Fibroblast of lung (primary cell): ENCODE measurements around the gene OVCA2. TPM values are rescaled to one million over a fixed set of nuclear protein-coding genes. Genes with fewer than 3 reads are reported as not detected.

Experiments
- DNase-seq, 2 donors: peaks; one replicate each; pipeline versions ENCODE4 v3.0.0 to v3.0.0-alpha.2; 2010; ENCODE audit warnings: low read depth in 2 of 2
- H2AFZ ChIP-seq: 2 replicates; pipeline ENCODE4 v1.5.1; 2012; ENCODE audit warnings: low read length, control low read depth, inconsistent platforms
- H3K27ac ChIP-seq: 2 replicates; pipeline ENCODE4 v1.5.1; 2011; ENCODE audit warnings: low read length, control low read depth; ENCODE audit not compliant: insufficient read depth
- H3K27me3 ChIP-seq: 2 replicates; pipeline ENCODE4 v1.5.1; 2011; ENCODE audit warnings: mild to moderate bottlenecking, low read length; ENCODE audit not compliant: control insufficient read depth, insufficient read depth
- H3K36me3 ChIP-seq: 2 replicates; pipeline ENCODE4 v1.5.1; 2011; ENCODE audit warnings: low read length; ENCODE audit not compliant: control insufficient read depth, insufficient read depth
- H3K4me1 ChIP-seq: 2 replicates; pipeline ENCODE4 v1.5.1; 2011; ENCODE audit warnings: low read length; ENCODE audit not compliant: control insufficient read depth, insufficient read depth; ENCODE audit errors: extremely low read depth
- H3K4me2 ChIP-seq: 2 replicates; pipeline ENCODE4 v1.5.1; 2011; ENCODE audit warnings: low read length, control low read depth; ENCODE audit not compliant: insufficient read depth; ENCODE audit errors: extremely low read depth
- H3K4me3 ChIP-seq, 4 experiments: fragments of 200-600 bp in 1 of 4; sonication (generic) in 1 of 4; replicated peaks in 1 of 4; 2 replicates each; pipeline ENCODE4 v1.5.1; 2011 to 2016; ENCODE audit warnings: low read length in 4 of 4, low read depth in 3 of 4, mild to moderate bottlenecking in 3 of 4, control low read depth in 2 of 4, inconsistent platforms in 1 of 4, mixed read lengths in 1 of 4; ENCODE audit not compliant: insufficient read depth in 1 of 4; ENCODE audit errors: control extremely low read depth in 1 of 4
- H3K79me2 ChIP-seq: 2 replicates; pipeline ENCODE4 v1.5.1; 2012; ENCODE audit warnings: mild to moderate bottlenecking, low read length, inconsistent platforms; ENCODE audit not compliant: control insufficient read depth, insufficient read depth
- H3K9ac ChIP-seq: 2 replicates; pipeline ENCODE4 v1.5.1; 2011; ENCODE audit warnings: mild to moderate bottlenecking, low read length, control low read depth; ENCODE audit not compliant: insufficient read depth
- H3K9me3 ChIP-seq: 2 replicates; pipeline ENCODE4 v1.5.1; 2012; ENCODE audit warnings: low read depth, low read length; ENCODE audit not compliant: control insufficient read depth, insufficient read depth
- H4K20me1 ChIP-seq: 2 replicates; pipeline ENCODE4 v1.5.1; 2011; ENCODE audit warnings: low read length; ENCODE audit not compliant: control insufficient read depth, insufficient read depth; ENCODE audit errors: extremely low read depth
- EZH2 ChIP-seq: IDR thresholded peaks from 2 replicates; pipeline ENCODE4 v1.5.1; 2012; ENCODE audit warnings: low read length, control low read depth, mild to moderate bottlenecking; ENCODE audit errors: missing control alignments
- polyA plus RNA-seq, 2 donors: library from polyadenylated mRNA; depleted of rRNA in 1 of 2; stranded (reverse) in 1 of 2; unstranded in 1 of 2; fragments of >200 nt; gene quantifications; 2 replicates each; pipeline ENCODE4 v1.2.1, GENCODE V29; 2011 to 2012; ENCODE audit warnings: missing spikeins in 1 of 2
- total RNA-seq: library from RNA; depleted of rRNA; stranded (reverse); fragments of >200 nt; gene quantifications from 2 replicates; pipeline ENCODE4 v1.2.1, GENCODE V29; 2014
- TF ChIP-seq, protein P1 (sequence below), 2 donors: IDR thresholded peaks in 1 of 2; conservative IDR thresholded peaks in 1 of 2; 1 replicate in 1 of 2; 2 replicates in 1 of 2; pipeline ENCODE4 v1.5.1; 2011 to 2012; ENCODE audit warnings: low read length in 2 of 2, control low read depth in 1 of 2, inconsistent platforms in 1 of 2, low read depth in 1 of 2, mild to moderate bottlenecking in 1 of 2

Gene OVCA2
- total and polyA plus RNA-seq, 2 donors (not counting 1 experiment from before 2014, with no cell fraction given): 27.9 to 40.6 TPM

DNA sequence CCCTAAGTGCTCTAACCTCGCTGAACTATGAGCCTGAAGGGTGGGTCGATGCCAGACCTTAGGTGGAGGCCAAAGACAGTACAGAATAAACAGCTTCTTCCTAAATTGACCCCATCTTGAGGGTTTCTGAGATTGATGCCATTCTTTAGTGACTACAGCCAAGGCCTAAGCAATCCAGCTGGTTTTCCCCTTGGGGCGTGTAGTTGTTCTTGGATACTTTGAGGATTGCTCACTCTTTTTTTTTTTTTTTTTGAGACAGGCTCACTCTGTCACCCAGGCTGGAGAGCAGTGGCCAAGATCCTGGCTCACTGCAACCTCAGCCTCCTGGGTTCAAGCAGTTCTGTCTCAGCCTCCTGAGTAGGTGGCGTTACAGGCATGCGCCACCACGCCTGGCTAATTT is 2.0 kb downstream of the OVCA2 start:
- H3K4me3 ChIP-seq: peak overlapping the region in 1 of 4 experiments; percentile 17
- peaks cover 16% of the 10 kb centered on the region for H3K4me1 ChIP-seq
- no peaks in the 10 kb centered on the region for H4K20me1 ChIP-seq
- H3K27me3 ChIP-seq: no peaks in the 10 kb centered on the region
- H3K4me2 ChIP-seq: no peak overlapping the region
- TF ChIP-seq, protein P1, sequence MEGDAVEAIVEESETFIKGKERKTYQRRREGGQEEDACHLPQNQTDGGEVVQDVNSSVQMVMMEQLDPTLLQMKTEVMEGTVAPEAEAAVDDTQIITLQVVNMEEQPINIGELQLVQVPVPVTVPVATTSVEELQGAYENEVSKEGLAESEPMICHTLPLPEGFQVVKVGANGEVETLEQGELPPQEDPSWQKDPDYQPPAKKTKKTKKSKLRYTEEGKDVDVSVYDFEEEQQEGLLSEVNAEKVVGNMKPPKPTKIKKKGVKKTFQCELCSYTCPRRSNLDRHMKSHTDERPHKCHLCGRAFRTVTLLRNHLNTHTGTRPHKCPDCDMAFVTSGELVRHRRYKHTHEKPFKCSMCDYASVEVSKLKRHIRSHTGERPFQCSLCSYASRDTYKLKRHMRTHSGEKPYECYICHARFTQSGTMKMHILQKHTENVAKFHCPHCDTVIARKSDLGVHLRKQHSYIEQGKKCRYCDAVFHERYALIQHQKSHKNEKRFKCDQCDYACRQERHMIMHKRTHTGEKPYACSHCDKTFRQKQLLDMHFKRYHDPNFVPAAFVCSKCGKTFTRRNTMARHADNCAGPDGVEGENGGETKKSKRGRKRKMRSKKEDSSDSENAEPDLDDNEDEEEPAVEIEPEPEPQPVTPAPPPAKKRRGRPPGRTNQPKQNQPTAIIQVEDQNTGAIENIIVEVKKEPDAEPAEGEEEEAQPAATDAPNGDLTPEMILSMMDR (conservative IDR thresholded peaks at IDR 0.05 in 1 of 2, IDR thresholded peaks at IDR 0.05 in 1 of 2; ENCODE audit: low read depth in 1 of 2, low read length in 2 of 2): no peak
- no peak for TF ChIP-seq EZH2
- H3K79me2 ChIP-seq: peaks cover 15% of the 10 kb centered on the region
- peaks cover 9% of the 10 kb centered on the region for H3K36me3 ChIP-seq
- H3K27ac ChIP-seq: peak overlapping the region; percentile 92
- no peaks in the 10 kb centered on the region for H3K9me3 ChIP-seq
- H2AFZ ChIP-seq: no peak overlapping the region
- DNase-seq: peak; percentile 57 to 82
- no peak overlapping the region for H3K9ac ChIP-seq

DNA sequence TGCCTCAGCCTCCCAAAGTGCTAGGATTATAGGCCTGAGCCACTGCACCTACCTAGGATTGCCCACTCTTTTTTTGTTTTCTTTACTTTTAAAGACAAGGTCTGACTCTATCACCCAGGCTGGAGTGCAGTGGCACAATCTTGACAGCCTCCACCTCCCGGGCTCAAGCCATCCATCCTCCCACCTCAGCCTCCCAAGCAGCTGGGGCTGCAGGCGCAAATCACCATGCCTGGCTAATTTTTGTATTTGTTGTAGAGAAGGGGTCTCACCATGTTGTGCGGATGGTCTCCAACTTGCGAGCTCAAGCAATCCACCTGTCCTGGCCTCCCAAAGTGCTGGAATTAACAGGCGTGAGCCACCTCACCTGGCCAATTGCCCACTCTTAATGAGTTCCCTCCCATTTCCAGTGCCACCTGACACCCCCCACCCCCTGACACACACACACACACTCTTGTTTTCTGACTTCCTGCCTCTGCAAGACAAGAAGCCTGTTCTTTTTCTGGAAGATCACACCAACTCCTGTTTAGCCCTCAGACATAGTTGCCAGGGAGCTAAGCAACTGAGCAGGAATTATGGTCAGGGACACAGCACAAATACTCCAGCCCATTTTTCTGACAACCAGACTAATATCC is 2.6 kb downstream of the OVCA2 start:
- H3K4me1 ChIP-seq: peaks cover 21% of the 10 kb centered on the region
- no peaks in the 10 kb centered on the region for H3K9me3 ChIP-seq
- peaks cover 15% of the 10 kb centered on the region for H3K79me2 ChIP-seq
- no peaks in the 10 kb centered on the region for H4K20me1 ChIP-seq
- H3K36me3 ChIP-seq: peaks cover 9% of the 10 kb centered on the region
- H3K27ac ChIP-seq: no peak overlapping the region
- H3K9ac ChIP-seq: no peak overlapping the region
- no peaks in the 10 kb centered on the region for H3K27me3 ChIP-seq
- no peak for DNase-seq
- no peak for TF ChIP-seq EZH2
- TF ChIP-seq, protein P1 (conservative IDR thresholded peaks at IDR 0.05 in 1 of 2, IDR thresholded peaks at IDR 0.05 in 1 of 2; ENCODE audit: low read depth in 1 of 2, low read length in 2 of 2): no peak
- no peak overlapping the region for H3K4me3 ChIP-seq
- no peak overlapping the region for H3K4me2 ChIP-seq
- no peak overlapping the region for H2AFZ ChIP-seq

DNA sequence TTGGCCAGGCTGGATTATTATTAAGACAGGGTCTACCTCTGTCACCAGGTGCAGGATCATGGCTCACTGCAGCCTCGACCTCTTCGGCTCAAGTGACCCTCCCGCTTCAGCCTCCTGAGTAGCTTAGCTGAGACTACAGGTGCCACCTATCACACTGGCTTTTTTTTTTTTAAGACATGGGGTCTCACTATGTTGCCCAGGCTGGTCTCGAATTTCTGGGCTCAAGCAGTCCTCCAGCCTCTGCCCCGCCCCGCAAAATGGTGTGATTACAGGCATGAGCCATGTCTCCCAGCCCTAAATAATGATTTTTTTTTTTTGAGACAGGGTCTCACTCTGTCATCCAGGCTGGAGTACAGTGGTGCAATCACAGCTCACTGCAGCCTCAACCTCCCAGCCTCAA is 5.8 kb downstream of the OVCA2 start:
- Histone ChIP-seq H3K27ac (no peak overlapping the region), H4K20me1 (no peaks in the 10 kb centered on the region), H3K9ac (no peak overlapping the region), H2AFZ (no peak overlapping the region), H3K27me3 (no peaks in the 10 kb centered on the region), H3K36me3 (peaks cover 2% of the 10 kb centered on the region), H3K4me2 (no peak overlapping the region), H3K79me2 (peaks cover 9% of the 10 kb centered on the region), H3K9me3 (no peaks in the 10 kb centered on the region), H3K4me3 (no peak overlapping the region), H3K4me1 (peaks cover 18% of the 10 kb centered on the region)
- no peak for DNase-seq
- no peak for TF ChIP-seq EZH2
- TF ChIP-seq, protein P1 (conservative IDR thresholded peaks at IDR 0.05 in 1 of 2, IDR thresholded peaks at IDR 0.05 in 1 of 2; ENCODE audit: low read depth in 1 of 2, low read length in 2 of 2): no peak
